ENCODE measurements around the gene SCLY.

GRCh38 chr2:238075397-238075796 lies 14.6 kb downstream of the SCLY start:
- TF ChIP-seq POLR2AphosphoS5 (IDR thresholded peaks at IDR 0.05; ENCODE audit: low read depth, low read length) = no peak
- no peak for TF ChIP-seq TAF1 (IDR thresholded peaks at IDR 0.05; ENCODE audit: low read depth, low read length)
